Astrocyte of the hippocampus (primary cell): ENCODE measurements around the gene PRKCA.
A peak's percentile ranks its signal among the peaks of the same experiment; 100 is the strongest.
"Not testable (repeated sequence)": the region's sequence is repeated elsewhere in the genome, so short reads cannot be mapped to it uniquely, and the experiment has no call there.

ENCODE experiments used
- DNase-seq: peaks from one replicate; pipeline ENCODE4 v3.0.0; 2011; ENCODE audit warnings: low read depth, low spot score

The PRKCA gene

DNA sequence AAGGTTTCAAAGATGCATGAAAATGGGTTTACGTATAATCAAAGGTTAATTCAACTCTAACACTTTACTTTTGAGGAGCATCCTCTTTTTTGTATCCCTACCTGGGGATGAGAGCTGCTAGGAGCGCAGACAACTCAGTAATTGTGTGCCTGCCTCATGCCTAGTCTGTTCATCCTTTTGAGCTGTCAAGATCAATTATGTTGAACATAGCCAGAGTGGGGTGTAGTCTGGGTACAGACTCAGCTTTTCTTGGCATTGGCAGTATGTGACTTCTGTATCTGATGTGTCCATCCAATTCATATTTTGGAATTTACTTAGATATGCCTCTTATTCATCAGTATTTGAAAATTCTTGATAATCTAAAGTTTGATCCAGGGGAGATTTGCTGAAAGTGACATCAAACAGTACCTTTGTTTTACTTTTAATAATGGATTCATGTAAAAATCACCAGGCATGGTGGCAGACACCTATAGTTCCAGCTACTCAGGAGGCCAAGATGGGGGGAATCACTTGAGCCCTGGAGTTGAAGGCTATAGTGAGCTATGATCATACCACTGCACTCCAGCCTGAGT, 24.1 kb downstream of the PRKCA start:
- no peak for DNase-seq

DNA sequence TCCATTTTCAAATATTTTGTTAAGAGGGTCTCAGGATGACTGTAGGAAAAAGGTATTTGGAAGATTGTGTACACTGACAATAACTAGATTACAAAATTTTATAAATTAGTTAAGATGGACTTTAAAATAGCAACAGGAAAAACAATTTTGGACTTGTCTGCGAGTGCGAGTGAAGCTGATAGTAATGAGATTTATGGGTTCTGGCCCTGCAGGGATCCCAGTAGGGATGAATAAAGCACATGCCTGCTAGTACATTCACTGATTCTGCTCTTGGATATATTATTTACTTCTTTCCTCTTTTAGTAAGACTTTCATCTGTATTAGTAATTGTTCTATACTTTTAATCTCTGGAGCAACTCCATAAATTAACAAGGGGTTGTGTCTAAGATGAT, 28.2 kb downstream of the PRKCA start:
- no peak for DNase-seq

DNA sequence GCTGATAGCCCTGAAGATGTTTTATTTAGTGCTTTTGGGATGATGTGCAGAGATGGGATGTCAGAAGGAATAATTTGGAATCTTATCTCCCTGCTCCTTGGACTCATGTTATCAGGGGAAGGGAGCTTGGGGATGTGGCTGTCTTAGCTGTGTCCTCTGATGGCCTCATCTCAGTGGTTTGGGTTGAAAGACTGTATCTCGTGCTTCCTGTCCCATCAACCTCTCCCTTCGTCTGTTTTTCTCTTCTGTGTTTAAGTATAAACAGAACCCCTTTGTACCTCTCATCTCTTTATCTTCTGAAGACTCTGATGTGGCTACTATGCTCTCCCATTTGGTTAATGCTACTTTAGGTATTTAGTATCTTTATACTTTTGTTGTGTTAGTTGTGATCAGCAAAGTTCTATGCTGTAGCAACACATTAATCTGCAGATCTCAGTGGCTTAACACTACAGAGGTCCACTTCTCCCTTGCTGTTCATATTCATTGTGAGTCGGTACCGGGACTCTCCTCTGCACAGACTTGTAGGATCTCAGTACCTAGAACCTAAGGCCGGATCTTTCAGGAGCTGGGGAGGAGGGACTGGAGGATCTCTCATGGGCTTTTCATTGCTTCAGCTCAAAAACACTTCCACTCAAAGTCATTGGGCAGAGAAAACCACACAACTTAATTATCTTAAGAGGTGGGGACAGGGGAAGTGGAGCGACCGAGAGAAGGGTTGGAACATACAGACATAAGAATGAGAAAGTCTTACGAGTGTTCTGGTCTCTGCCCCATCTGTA, 28.8 kb downstream of the PRKCA start:
- DNase-seq = no peak

DNA sequence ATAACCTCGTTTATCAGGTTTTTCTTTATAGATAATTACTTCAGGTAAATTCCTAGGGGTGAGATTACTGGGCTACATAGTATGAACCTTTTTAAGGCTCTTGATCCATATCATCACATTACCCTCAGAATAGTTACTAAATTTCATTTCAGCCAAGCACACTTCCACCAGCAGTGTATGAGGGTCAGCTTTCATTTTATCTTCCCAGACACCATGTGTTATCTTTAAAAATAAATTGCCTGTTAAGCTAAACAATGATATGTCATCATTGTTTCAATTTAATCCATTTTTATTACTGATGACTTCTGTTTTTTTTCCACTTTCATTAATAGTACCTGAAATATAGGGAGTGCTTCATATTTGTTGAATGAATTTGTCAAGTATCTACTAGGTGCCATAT, 33.4 kb downstream of the PRKCA start:
- DNase-seq = no peak

DNA sequence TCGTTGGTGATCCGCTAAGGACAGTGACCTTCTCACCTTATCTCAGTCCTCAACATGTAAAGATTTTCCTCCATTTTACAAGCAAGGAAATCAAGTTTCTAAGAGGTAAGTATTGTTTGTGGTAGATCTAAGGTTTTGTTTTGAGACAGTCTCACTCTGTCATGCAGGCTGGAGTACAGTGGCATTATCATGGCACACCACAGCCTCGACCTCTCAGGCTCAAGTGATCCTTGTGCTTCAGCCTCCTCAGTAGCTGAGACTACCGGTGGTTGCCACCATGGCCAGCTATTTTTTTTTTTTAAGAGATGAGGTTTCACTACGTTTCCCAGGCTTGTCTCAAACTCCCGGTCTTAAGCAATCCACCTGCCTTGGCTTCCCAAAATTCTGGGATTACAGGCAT, 34.9 kb downstream of the PRKCA start:
- DNase-seq = no peak

DNA sequence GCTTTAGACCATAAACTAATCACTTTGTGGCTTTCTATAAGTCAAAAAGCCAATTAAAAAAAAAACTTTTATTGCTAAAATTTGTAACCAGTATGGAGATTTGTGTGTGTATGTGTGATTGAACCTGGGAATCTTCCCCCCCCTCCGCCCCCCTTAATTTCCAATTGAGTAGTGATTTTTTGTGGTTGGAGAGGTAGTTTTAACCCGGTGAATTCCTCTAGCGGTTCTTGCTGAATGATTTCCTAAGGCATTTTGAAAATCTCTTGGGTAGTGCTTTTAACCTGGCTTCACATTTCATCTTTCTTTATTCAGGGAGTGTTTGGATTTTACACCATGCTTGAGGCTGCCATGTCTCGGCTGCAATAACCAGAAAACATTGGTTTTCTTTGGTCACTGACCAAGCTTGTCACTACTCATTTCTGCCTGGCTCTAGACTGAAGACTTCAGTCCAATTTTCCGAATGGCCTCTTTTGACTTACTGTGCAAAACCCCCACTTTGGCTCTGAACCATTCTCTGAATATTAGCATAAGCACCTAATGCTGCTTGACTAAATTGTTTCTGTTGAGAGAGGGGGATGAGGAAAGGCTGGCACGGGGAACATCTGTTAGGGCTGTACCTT, 35.6 kb downstream of the PRKCA start:
- DNase-seq = peak; percentile 86

DNA sequence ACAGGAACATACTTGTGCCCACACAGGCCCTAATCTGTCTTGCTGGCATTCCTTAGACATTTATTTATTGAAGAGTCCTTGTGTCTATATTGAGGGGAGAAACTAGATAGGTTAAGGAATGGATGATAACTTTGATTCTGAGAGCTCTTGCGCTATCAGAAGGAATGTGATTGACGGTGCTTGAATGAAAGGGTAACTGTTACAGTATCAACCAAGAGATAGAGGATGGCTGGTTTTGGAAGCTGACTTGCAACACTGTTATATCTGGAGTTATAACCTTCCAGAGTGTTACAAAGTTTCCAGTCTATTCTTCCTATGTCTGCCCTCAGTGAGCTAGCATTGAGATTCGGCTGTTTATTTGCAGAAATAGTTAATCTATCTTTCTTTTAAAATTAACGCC, 36.5 kb downstream of the PRKCA start:
- DNase-seq = no peak

DNA sequence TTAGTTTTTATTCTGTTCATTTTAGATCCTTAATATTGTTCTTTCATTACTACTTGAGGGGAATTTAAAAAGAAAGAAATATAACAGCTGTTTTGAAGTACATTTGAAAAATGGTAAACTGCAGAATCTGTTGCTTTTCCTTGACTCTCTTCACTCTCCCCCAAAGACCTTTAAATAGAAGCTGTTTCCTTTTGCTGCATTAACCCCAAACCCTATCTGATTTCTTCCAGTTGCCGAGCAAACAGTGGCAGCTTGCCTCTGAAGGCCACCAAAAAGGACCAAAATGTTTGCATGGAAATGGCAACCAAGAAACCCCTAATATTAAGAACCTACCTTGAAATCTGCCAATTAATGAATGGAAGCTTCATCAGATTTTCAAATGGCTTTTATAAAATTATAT, 37.1 kb downstream of the PRKCA start:
- no peak for DNase-seq

DNA sequence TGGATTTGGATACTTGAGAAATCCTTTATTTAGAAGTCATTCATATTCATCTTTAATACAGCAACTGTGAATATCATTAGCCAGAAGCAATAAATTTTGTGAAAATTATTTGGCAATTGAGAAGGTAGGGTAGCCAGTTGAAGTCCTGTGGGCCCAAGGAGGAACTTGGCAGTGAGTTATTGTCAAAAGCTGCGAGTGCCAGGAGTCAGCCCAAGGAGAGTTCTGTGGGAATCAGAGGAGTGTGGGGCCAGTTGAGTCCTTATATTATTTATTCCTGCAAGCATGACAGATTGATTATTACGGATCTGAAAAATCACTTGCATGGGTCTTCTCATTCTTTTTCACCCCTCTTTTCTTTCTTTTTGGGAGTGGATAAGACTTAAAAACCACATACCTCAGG, 38.3 kb downstream of the PRKCA start:
- no peak for DNase-seq

DNA sequence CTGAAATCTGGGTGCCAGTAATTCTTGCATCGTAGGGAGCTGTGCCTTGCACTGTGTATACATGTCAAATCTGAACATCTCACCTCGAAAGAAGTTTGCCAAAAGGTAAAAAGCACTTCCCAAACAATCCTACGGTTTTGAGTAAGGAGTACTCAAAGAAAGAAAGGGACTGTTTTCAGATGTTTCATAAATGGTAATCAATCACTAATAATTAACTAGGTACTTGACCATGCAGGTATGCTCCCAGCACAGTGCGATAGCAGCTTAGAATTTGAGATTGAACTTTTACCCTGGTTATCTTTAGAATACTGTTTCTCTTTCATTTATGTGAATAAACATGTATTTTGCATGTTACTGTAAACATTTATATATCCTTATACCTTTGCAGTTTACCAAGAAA, 39.0 kb downstream of the PRKCA start:
- no peak for DNase-seq

DNA sequence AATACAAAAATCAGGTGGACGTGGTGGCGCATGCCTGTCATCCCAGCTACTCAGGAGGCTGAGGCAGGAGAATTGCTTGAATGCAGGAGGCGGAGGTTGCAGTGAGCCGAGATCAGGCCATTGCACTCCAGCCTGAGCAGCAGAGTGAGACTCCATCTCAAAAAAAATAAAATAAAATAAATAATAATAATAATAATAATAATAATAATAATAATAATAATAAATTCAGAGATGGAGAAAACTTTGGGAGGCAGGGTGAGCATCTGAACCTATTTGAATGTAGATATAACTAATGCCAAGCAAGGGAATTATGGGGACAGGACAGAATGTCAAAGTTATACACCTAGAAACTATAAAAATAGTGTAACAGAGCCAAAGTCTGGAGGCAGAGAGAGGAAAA, 39.9 kb downstream of the PRKCA start:
- not testable (repeated sequence) for DNase-seq

DNA sequence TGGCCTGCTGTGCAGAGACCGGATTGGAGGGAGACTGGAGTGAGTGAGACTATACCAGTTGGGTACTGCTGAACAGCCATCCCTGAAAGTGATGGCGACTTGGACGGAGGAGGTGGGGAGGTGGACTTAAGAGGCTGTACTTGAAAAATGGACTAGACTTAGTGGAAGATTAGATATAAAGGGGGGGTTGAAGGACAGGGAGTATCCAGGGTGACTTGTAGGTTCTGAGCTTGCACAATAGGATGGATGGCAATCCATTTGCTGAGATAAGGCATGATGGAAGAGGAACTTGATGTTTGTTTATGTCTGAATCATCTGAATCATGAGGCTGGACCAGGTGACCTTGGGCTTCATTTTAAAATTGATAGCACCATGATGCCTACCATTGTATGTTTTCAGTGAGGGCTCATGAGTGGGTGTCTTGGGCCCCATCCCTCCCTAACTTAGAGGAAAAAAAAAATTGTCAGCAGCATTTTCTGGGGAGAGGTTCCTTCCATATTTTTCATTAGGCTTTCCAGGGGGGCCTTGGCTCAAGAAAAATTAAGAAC, 41.2 kb downstream of the PRKCA start:
- no peak for DNase-seq

DNA sequence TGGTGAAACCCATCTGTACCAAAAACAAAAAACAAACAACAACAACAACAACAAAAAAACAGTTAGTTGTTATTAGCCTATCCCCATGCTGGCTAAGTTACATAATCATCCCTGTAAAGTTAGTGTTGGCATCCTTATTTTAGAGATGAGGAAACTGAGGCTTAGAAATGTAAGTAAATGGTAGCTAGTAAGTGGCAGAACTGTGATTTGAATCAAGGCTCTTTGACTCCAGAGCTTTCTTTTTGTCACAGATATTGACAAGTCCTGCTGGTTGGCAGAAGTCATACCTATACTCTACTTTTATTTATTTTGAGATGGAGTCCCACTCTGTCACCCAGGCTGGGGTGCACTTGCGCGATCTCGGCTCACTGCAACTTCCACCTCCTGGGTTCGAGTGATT, 42.1 kb downstream of the PRKCA start:
- DNase-seq = no peak

DNA sequence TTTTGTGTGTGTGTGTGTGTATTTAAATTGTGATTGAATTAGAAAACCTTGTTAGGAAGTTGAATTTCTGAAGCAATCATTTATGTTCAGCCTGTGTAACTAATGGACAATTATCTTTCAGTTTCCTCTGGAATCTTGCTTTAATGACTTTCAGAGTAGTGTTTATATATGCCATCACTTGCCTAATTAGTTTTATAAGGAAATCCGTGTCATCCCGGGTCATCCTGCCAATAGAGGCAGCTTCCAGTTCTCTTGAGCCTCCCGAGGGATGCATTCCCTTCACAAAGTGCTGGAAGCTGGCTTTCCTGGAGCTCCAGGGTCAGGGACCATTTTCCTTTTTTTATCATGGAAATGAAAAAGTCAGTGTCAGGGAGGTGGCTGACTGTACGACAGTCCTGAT, 42.9 kb downstream of the PRKCA start:
- no peak for DNase-seq

DNA sequence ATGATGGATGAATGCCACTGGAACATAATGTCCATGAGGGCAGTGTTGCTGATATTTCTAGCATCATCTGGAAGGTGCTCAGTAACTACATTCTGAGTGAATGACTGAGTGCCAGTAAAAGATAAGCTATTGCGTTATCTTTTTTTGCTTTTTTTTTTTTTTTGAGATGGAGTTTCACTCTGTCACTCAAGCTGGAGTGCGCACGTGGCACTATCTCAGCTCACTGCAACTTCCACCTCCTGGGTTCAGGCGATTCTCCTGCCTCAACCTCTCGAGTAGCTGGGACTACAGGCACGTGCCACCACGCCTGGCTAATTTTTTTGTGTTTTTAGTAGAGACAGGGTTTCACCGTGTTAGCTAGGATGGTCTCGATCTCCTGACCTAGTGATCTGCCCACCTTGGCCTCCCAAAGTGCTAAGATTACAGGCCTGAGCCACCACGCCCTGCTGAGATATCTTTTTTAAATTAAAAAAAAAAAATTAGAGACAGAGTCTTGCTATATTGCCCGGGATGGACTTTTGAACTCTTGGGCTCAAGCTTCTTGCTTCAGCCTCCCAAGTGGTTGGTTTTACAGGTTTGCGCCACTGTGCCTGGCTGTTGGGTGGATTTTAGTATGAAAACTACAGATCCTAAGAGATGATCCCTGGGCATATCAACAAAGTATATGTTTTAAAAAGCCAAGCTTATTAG, 43.7 kb downstream of the PRKCA start:
- not testable (repeated sequence) for DNase-seq

DNA sequence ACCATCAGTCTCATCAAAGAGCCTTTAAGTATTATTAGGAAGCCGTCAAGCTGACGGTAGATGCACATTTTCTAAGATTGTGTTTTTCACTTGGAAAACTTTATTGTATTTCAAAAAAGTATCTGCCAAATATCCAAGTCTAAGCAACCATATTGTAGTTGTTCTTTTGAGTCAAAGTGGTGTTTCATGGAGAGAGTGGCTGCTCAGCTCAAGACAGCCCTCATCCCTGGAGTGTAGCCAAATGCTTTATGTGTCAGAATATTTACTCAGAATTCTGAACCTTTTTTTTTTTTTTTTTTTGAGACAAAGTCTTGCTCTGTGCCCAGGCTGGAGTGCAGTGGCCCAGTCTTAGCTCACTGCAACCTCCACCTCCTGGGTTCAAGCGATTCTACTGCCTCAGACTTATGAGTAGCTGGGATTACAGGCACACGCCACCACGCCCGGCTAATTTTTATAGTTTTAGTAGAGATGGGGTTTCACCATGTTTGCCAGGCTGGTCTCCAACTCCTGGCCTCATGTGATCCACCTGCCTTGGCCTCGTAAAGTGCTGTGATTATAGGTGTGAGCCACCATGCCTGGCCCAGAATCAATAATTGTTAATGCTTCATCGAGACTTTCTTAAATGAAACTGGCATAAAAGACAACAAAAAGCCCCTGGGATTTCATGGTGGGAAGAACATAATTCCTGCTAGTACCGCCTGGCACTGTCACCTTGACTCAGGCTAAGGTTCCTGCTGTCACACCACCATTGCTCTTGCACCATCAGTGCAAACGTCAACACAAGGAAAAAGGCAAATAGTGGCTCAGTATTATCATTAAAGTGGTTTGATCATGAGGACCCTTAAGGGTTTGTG, 45.5 kb downstream of the PRKCA start:
- peak; percentile 10 for DNase-seq

DNA sequence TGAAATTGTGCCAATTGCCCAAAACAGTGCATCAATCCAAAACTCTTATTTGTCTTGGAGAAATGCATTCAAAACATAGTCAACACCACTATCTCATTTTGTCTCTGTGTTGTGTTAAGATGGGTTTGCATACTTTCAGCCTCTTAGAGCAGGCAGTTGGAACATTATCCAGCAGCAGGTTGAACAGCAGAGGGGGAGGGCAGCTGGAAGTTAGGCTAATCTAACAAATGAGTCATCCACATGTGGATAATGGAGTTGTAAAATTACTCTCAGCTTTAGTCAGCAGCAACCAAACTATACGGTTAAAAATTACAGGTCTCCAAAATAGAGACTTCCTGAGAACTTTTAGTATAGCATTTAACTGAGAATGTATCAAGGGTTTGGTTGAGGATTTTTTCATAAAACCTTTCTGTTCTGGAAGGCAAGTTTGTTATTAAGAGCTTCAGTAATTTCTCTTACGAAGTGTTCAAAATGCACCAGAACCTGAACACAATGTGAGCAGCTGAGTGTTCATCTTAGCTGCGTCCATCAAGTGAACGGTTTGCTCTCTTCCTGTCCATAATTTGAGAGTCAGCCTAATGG, 46.3 kb downstream of the PRKCA start:
- DNase-seq = peak; percentile 81

DNA sequence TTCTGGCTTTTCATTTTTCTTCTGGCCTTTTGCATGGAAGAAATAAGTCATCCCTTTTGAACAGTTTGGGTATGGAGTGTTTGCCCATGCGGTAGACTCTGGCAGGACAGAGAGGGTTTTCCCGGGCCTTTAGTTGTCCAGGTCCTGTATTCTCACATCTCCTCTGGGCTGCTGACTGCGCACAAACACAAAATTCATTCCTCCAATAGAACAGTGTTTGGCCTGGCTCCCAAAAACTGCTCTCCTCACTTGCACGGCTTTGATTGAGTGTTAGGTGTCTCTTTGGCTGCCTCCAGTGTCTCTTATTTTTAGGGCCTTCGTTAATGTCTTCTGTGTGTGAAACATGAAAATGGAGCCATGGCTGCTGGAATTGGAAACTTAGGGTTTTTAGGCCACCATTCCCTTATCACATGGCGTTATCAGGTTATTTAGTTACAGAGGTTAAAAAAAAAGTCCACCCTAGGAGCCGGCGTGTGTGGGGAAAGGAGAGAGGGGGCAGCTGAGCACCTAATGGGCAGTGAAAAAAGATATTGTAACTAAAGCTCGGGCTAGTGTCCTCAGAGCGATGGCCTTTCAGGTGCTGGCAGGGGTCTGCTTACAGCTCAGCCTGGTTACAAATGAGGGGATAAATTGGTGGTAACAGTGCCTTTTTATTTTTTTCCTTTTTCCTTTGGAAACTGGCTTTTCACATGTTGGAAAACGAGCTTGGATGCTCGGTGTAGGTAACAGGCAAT, 47.3 kb downstream of the PRKCA start:
- no peak for DNase-seq

DNA sequence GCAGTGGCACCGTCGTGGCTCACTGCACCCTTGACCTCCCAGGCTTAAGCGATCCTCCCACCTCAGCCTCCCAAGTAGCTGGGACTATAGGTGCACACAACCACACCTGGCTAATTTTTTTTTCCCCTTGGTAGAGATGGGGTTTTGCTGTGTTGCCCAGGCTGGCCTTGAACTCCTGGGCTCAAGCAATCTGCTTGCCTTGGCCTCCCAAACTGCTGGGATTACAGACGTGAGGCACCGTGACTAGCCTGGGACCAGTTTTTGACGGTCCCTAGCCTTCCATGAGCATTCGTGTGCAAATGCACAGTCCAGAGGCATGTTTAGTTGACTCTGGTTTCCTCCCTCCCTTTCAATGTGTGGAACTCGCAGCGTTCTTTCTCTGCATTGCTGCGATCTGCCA, 48.2 kb downstream of the PRKCA start:
- not testable (repeated sequence) for DNase-seq

DNA sequence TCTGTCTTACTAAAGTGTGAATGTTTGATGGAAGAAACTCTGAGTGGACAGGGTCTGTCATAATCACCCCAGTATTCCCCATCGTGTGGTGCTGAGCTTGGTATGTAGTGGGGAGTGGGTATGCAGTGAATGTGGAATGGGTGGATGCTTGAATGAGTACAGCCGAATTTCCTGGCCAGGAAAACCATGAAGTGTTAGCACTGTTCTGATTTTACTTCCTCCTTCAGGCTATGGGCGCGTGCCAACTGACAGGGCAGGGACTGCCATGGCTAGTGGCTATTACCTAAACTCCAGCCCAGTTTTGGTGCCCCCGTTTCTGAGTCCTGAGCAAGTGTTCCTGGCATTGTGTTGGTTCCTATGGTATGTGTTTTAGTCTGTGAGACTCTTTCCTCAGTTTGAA, 48.6 kb downstream of the PRKCA start:
- no peak for DNase-seq
